Epithelial cell of prostate (primary cell): ENCODE data around the gene URM1.
A peak's percentile ranks its signal among the peaks of the same experiment; 100 is the strongest.

Experiments used
- DNase-seq: peaks from one replicate; pipeline ENCODE4 v3.0.0-alpha.2; 2011; ENCODE audit warnings: low read depth, low spot score
- H3K27ac ChIP-seq: fragments of 450-650 bp; 2 replicates; pipeline ENCODE4 v1.5.1; 2017; ENCODE audit warnings: mild to moderate bottlenecking

URM1 gene

DNA sequence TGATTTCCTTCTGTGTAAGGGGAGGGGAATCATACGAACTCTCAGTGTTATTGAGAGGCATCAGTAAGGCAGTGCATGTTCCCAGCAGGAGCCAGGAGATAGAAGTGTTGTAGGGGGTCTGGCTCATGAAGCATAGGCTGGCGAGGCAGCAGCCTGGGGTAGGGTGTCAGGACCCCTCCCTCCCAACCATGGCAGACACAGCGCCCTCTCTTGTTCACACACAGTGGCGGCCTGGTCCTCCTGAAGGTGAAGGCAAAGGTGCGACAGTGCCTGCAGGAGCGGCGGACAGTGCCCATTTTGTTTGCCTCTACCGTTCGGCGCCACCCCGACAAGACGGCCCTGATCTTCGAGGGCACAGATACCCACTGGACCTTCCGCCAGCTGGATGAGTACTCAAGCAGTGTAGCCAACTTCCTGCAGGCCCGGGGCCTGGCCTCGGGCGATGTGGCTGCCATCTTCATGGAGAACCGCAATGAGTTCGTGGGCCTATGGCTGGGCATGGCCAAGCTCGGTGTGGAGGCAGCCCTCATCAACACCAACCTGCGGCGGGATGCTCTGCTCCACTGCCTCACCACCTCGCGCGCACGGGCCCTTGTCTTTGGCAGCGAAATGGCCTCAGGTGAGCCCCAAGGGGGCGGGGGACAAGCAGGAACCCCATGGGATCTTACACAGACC, 26.1 kb upstream of the URM1 start:
- no peak overlapping the region for H3K27ac ChIP-seq
- DNase-seq = no peak

- DNase-seq = no peak
- H3K27ac ChIP-seq = no peak overlapping the region
Observed at GRCh38 chr9:128349125-128349524, 22.0 kb upstream of the URM1 start.

DNA sequence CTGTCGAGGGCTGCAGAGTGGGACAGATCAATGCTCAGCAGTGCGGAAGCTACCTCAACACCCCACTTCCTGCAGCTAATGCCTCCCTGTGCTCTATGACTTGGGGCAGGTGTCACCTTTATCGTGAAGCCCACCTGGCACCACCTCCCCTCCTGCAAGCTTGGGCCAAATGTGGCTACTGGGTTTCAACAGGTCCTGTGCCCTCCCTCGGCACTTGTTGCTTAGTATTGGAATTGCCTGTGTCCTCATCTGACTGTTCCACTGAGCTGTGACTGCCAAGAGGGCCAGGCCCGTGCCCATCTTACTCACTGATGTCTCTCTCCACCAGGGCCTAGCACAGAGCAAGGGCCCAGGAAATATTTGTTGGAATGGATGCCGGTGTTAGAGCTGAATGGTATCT, 21.4 kb upstream of the URM1 start:
- no peak for DNase-seq
- no peak overlapping the region for H3K27ac ChIP-seq

GRCh38 chr9:128355451-128355850, 15.7 kb upstream of the URM1 start:
- no peak for DNase-seq
- no peak overlapping the region for H3K27ac ChIP-seq

GRCh38 chr9:128358090-128358489, 13.1 kb upstream of the URM1 start:
- no peak for DNase-seq
- no peak overlapping the region for H3K27ac ChIP-seq

GRCh38 chr9:128358861-128359260, 12.3 kb upstream of the URM1 start:
- no peak for DNase-seq

DNA sequence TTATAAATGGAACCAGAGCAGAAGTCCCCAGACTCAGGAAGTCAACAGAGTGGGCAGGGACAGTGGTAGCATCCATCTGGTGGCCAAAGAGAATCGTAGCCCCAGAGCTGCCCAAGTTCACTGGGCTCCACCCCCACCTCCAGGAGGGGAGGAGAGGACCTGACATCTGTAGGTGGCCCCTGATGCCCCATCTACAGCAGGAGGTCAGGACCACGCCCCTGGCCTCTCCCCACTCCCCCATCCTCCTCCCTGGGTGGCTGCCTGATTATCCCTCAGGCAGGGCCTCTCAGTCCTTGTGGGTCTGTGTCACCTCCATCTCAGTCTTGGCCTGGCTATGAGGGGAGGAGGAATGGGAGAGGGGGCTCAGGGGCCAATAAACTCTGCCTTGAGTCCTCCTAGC, 10.3 kb upstream of the URM1 start:
- DNase-seq = no peak
- H3K27ac ChIP-seq = no peak overlapping the region

More at GRCh38 chr9:128358861-128359260, 12.3 kb upstream of the URM1 start:
- H3K27ac ChIP-seq = no peak overlapping the region

- peak overlapping the region; percentile 41 for H3K27ac ChIP-seq
- DNase-seq = no peak
Observed at GRCh38 chr9:128361296-128361985, 9.7 kb upstream of the URM1 start.

GRCh38 chr9:128361986-128362646, 9.1 kb upstream of the URM1 start:
- peak overlapping the region; percentile 41 for H3K27ac ChIP-seq
- DNase-seq = no peak

- DNase-seq = no peak
- H3K27ac ChIP-seq = no peak overlapping the region
Observed at GRCh38 chr9:128362774-128363173, 8.4 kb upstream of the URM1 start.

GRCh38 chr9:128365525-128365924, 5.6 kb upstream of the URM1 start:
- H3K27ac ChIP-seq = no peak overlapping the region
- DNase-seq = no peak

- no peak for DNase-seq
- peak overlapping the region; percentile 92 for H3K27ac ChIP-seq
Observed at GRCh38 chr9:128369024-128369706, 2.0 kb upstream of the URM1 start.

GRCh38 chr9:128370367-128370751, 815 bp upstream of the URM1 start:
- DNase-seq = no peak
- H3K27ac ChIP-seq = peak overlapping the region; percentile 92

GRCh38 chr9:128371630-128372117, 500 bp downstream of the URM1 start:
- no peak for DNase-seq
- H3K27ac ChIP-seq = peak overlapping the region; percentile 92

DNA sequence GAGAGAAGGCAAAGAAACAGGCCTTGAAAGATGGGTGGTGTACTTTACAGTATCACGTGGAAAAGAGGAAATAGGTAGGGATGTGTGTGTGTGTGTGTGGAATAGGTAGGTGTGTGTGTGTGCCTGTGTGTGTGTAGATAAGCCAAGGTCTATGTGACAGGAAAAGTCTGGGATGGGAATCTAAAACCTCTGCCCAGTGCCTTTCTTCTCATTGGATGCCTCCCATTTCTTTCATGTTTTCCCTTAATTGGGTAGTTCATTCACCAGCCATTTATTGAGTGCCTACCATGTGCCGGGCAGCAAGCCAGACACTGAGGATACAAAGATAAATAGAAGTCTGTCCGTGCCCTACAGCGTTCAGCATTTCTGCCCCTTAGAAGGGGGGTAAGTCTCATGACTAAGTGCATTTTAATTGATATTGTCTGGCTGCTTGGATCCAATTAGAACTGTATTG, 1.0 kb downstream of the URM1 start:
- no peak for DNase-seq
- H3K27ac ChIP-seq = peak overlapping the region; percentile 92

- DNase-seq = no peak
- peak overlapping the region; percentile 92 for H3K27ac ChIP-seq
Observed at GRCh38 chr9:128372784-128373183, 1.6 kb downstream of the URM1 start.

GRCh38 chr9:128374221-128374675, 3.1 kb downstream of the URM1 start:
- DNase-seq = no peak
- H3K27ac ChIP-seq = no peak overlapping the region

DNA sequence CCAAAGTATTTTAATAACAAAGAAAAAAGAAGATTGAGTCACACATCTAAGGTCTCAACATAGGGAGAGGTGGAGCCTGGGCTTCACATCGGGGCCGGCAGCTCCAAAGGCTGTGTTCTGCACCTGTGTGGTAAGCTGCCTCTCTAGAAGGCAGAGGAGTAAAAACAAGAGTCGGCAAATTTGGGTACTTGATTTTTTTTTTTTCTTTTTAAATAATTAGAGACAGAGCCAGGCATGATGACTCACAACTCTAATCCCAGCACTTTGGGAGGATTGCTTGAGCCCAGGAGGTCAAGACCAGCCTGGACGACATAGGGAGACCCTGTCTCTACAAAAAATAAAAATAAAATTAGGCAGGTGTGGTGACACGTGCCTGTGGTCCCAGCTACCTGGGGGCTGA, 4.7 kb downstream of the URM1 start:
- no peak for DNase-seq
- no peak overlapping the region for H3K27ac ChIP-seq

- no peak overlapping the region for H3K27ac ChIP-seq
- DNase-seq = no peak
Observed at GRCh38 chr9:128382261-128382660, 11.1 kb downstream of the URM1 start.

- no peak overlapping the region for H3K27ac ChIP-seq
- no peak for DNase-seq
Observed at GRCh38 chr9:128383007-128383753, 12.0 kb downstream of the URM1 start.
